H7 (cell line): Measurements from ENCODE around the gene DRC1. TPM values are rescaled to one million over a fixed set of nuclear protein-coding genes. Genes with fewer than 3 reads are reported as not detected.

Experiments used
- DNase-seq: peaks from one replicate; pipeline ENCODE4 v3.0.0; 2012
- H3K27me3 ChIP-seq: 2 replicates; pipeline ENCODE4 v1.6.0; 2011; ENCODE audit warnings: mild to moderate bottlenecking, low read length; ENCODE audit not compliant: control insufficient read depth, insufficient read depth
- H3K36me3 ChIP-seq: replicated peaks from 2 replicates; pipeline ENCODE4 v1.5.1; 2011; ENCODE audit warnings: low read length; ENCODE audit not compliant: control insufficient read depth, insufficient read depth
- H3K4me3 ChIP-seq: 2 replicates; pipeline ENCODE4 v1.5.1; 2011; ENCODE audit warnings: low read depth, mild to moderate bottlenecking, control low read depth, low read length, moderate library complexity; ENCODE audit not compliant: insufficient read depth
- total RNA-seq: library from RNA; depleted of rRNA; stranded (reverse); fragments of >200 nt; shearing (Covaris generic); gene quantifications from 2 replicates; pipeline ENCODE4 v1.2.3, GENCODE V29; 2014

Gene DRC1
- total RNA-seq, 1 experiment from 2014 or later, result 0.07 TPM

- DNase-seq, result no peak
- Histone ChIP-seq H3K27me3 (no peaks in the 10 kb centered on the region), H3K4me3 (no peak overlapping the region), H3K36me3 (no peaks in the 10 kb centered on the region)
Measured at GRCh38 chr2:26414311-26414710, 12.6 kb downstream of the DRC1 start.

DNA sequence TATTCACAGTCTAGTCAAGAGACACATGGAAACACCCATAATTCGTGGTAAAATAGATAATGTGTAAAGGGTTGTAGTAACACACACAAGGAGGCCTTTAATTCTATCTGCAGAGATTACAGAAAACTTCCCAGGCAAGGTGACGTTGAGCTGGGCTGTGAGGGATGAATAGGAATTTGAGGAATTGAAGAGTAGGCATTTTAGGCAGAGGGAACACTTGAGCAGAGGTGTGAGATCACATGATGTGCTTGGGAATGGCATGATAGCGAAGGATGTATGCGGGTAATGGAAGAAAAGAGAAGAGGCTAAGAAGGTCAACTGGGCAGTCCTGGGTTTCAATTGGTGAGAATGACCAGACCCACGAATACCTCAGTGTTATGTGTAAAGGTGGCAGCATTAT lies 20.2 kb downstream of the DRC1 start:
- H3K4me3 ChIP-seq, result no peak overlapping the region
- DNase-seq, result no peak
- no peaks in the 10 kb centered on the region for H3K36me3 ChIP-seq
- no peaks in the 10 kb centered on the region for H3K27me3 ChIP-seq

- Histone ChIP-seq H3K36me3 (no peaks in the 10 kb centered on the region), H3K4me3 (no peak overlapping the region), H3K27me3 (no peaks in the 10 kb centered on the region)
- DNase-seq, result no peak
Measured at GRCh38 chr2:26422947-26423629, 21.4 kb downstream of the DRC1 start.

DNA sequence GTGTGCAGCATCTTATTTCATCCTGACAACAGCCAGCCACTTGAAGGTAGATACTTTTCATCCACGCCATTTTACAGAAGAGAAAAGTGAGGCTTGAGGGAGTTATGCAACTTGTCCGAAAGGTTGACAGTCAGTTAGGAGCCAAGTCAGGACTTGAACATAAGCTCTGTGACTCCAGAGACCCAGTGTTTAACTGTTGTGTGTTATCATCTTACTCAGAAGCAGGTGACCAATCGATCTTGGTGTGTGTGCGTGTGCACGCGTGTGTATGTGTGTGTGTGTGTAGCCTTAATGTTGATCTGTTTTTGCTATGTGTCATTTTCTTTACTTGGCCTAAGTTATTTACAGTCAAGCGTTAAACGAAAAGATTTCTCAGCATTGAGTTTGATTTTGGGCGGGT lies 22.0 kb downstream of the DRC1 start:
- no peaks in the 10 kb centered on the region for H3K36me3 ChIP-seq
- DNase-seq, result no peak
- H3K4me3 ChIP-seq, result no peak overlapping the region
- H3K27me3 ChIP-seq, result no peaks in the 10 kb centered on the region

DNA sequence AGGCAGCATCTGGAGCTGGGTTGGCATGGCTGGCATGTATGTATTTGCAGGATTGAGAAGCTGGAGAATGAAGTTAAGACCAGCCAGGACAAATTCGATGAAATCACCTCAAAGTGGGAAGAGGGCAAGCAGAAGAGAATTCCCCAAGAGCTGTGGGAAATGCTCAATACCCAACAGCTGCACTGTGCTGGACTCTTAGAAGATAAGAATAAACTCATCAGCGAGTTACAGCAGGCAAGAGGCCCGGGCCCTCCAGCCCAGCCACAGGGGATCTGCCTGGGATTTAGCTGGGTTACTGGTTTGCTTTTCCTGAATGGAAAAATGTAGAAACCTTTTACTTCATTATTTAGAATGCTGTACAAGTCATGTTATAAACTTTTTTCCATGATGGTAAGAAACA lies 22.5 kb downstream of the DRC1 start:
- no peak for DNase-seq
- H3K4me3 ChIP-seq, result no peak overlapping the region
- H3K27me3 ChIP-seq, result no peaks in the 10 kb centered on the region
- H3K36me3 ChIP-seq, result no peaks in the 10 kb centered on the region

DNA sequence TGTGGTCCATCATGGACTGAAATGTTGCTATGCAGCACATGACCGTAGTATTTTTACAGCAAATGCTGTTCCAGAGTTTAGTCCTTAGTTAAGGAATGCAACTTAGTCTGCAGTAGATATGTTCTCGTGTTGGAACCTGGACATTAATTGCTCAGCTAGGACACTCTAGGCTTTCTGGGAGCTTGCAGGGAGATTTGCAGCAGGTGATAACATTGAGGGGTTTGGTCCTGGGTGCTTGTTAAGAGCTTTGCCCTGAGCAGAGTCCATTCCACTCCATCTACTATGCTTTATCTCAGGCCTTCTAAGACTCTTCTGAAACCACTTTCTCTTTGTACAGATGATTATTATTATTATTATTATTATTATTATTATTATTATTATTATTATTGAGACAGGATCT lies 27.1 kb downstream of the DRC1 start:
- no peaks in the 10 kb centered on the region for H3K36me3 ChIP-seq
- H3K4me3 ChIP-seq, result no peak overlapping the region
- H3K27me3 ChIP-seq, result no peaks in the 10 kb centered on the region
- no peak for DNase-seq

GRCh38 chr2:26429779-26430578 lies 28.3 kb downstream of the DRC1 start:
- no peak for DNase-seq

GRCh38 chr2:26430826-26431225 lies 29.1 kb downstream of the DRC1 start:
- no peaks in the 10 kb centered on the region for H3K27me3 ChIP-seq
- no peaks in the 10 kb centered on the region for H3K36me3 ChIP-seq
- no peak overlapping the region for H3K4me3 ChIP-seq
- no peak for DNase-seq

More at GRCh38 chr2:26429779-26430578, 28.3 kb downstream of the DRC1 start:
- Histone ChIP-seq H3K4me3 (no peak overlapping the region), H3K36me3 (no peaks in the 10 kb centered on the region), H3K27me3 (no peaks in the 10 kb centered on the region)

DNA sequence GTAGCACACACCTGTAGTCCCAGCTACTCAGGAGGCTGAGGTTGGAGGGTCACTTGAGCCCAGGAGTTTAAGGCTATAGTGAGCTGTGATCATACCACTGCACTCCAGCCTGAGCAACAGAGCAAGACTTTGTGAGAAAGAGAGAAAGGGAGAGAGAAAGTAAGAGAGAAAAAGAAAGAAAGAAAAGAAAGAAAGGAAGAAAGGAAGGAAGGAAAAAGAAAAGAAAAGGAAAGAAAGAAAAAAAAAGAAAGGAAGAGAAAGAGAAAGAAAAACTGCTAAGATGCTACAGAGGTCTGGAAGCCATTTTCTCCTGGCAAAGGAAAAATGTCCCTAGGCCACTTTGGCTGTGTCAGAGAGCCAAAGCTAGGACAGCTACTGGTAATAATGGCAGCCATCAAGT lies 30.6 kb downstream of the DRC1 start:
- Histone ChIP-seq H3K27me3 (no peaks in the 10 kb centered on the region), H3K4me3 (no peak overlapping the region), H3K36me3 (no peaks in the 10 kb centered on the region)
- no peak for DNase-seq

DNA sequence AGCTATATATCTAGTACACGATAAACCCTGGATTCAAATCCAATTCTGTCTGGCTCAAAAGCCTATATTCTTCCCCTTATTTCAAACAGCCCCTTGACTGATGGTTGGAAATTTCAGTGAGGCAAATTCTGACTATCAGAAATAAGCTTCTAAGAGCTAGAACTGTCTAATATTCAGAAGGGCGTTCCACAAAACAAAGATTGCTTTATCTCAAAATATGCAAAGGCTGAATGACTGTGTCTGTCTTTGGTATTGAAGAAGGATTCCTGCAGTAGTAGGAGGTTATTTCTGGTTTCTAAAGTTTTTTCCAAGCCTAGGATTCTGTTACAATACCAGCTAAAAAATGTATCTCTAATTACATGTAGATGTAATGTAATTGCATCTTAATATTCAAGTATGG lies 31.1 kb downstream of the DRC1 start:
- DNase-seq, result no peak
- Histone ChIP-seq H3K36me3 (no peaks in the 10 kb centered on the region), H3K27me3 (no peaks in the 10 kb centered on the region), H3K4me3 (no peak overlapping the region)

DNA sequence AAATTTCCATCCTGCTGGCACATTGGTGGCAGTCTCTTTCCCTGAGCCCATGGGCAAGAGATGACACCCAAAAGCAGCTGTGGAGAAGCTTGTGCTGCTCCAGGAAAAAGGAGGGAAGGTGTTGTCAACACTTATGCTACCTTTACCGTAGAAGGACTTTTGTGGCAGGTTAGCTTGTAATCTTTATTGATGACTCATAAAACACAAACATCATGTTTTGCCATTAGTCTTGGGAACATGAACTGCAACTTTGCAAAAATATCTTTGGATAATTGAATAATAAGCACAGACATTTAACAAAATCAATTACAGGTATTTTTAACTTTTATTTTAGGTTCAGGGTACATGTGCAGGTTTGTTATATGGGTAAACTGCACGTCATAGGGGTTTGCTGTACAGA lies 33.4 kb downstream of the DRC1 start:
- Histone ChIP-seq H3K4me3 (no peak overlapping the region), H3K36me3 (no peaks in the 10 kb centered on the region), H3K27me3 (no peaks in the 10 kb centered on the region)
- no peak for DNase-seq

GRCh38 chr2:26438526-26438925 lies 36.8 kb downstream of the DRC1 start:
- H3K27me3 ChIP-seq, result no peaks in the 10 kb centered on the region
- no peaks in the 10 kb centered on the region for H3K36me3 ChIP-seq
- H3K4me3 ChIP-seq, result no peak overlapping the region
- DNase-seq, result no peak

GRCh38 chr2:26438926-26439325 lies 37.2 kb downstream of the DRC1 start:
- Histone ChIP-seq H3K4me3 (no peak overlapping the region), H3K27me3 (no peaks in the 10 kb centered on the region), H3K36me3 (no peaks in the 10 kb centered on the region)
- no peak for DNase-seq

- Histone ChIP-seq H3K36me3 (no peaks in the 10 kb centered on the region), H3K27me3 (no peaks in the 10 kb centered on the region), H3K4me3 (no peak overlapping the region)
- DNase-seq, result no peak
Measured at GRCh38 chr2:26442301-26442700, 40.6 kb downstream of the DRC1 start.

- no peaks in the 10 kb centered on the region for H3K36me3 ChIP-seq
- H3K4me3 ChIP-seq, result no peak overlapping the region
- no peaks in the 10 kb centered on the region for H3K27me3 ChIP-seq
- DNase-seq, result no peak
Measured at GRCh38 chr2:26442707-26443106, 41.0 kb downstream of the DRC1 start.
